Glomerular visceral epithelial cell (primary cell): ENCODE data around the gene ZCWPW1.
A peak's percentile ranks its signal among the peaks of the same experiment; 100 is the strongest.

Experiments used
- DNase-seq: peaks from one replicate; pipeline ENCODE4 v3.0.0-alpha.2; 2016; ENCODE audit errors: extremely low spot score

Gene ZCWPW1

DNA sequence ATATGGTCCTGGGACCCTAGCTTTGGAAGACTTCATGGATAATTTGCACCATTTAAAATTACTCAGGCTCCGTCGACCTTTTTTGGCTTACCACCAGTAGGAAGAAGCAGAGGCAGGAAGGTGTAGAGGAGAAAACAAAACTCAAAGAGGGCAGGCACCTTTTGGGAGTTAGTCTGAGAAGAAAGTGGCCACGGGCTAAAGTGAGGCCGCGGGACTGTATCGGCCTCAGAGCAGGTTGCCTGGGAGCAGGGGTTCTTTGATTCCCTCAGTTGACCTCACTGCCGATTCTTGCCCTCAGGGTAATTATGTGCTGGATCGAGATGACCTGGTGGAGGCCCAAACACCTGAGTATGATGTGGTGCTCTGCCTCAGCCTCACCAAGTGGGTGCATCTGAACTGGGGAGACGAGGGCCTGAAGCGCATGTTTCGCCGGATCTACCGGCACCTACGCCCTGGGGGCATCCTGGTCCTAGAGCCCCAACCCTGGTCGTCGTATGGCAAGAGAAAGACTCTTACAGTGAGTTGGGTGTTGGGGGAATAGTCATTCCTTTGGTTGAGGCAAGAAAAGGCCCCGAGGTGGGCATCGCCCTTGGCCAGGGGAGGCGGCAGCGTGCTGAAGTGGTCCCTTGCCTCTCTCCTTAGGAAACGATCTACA lies 4.2 kb upstream of the ZCWPW1 start:
- DNase-seq, result no peak

DNA sequence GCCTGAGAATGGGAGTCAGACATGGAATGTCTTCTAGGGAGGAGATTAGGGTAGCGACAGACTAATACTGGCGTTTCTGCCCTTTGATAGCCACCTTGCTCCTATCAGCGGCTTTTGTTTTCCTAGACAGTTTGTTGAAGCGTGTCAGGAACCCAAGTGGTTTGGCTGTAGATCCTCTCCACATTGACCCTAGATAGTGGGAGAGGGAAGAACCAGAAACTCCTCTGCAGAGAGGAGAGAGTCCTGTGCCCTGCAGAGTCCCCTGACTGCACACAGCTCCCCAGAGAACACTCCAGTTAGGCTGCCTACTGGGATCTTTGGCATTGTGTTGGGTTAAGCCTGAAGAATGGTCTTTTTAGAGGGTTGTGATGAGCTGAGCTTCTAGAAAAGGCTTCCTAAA lies 3.5 kb upstream of the ZCWPW1 start:
- DNase-seq, result no peak

DNA sequence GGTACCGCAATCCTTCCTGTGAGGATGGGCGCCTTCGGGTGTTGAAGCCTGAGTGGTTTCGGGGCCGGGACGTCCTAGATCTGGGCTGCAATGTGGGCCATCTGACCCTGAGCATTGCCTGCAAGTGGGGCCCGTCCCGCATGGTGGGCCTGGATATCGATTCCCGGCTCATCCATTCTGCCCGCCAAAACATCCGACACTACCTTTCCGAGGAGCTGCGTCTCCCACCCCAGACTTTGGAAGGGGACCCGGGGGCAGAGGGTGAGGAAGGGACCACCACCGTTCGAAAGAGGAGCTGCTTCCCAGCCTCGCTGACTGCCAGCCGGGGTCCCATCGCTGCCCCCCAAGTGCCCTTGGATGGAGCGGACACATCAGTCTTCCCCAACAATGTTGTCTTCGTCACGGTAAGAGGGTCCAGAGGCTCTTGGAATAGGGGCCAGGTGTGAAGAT lies 2.8 kb upstream of the ZCWPW1 start:
- no peak for DNase-seq

DNA sequence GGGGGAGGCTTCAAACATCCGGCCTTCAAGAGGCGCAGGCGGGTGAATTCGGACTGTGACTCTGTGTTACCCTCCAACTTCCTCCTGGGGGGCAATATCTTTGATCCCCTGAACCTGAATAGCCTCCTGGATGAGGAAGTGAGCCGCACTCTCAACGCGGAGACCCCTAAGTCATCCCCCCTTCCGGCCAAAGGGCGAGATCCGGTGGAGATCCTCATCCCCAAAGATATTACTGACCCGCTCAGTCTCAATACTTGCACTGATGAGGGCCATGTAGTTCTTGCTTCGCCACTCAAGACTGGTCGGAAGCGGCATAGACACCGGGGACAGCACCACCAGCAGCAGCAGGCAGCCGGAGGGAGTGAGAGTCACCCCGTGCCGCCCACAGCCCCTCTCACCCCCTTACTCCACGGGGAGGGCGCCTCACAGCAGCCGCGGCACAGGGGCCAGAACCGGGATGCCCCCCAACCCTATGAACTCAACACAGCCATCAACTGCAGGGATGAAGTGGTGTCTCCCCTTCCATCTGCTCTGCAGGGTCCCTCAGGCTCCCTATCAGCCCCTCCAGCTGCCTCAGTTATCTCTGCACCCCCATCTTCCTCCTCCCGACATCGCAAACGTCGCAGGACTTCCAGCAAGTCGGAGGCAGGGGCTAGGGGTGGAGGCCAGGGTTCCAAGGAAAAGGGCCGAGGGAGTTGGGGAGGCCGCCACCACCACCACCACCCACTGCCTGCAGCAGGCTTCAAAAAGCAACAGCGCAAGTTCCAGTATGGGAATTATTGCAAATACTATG lies 2.2 kb upstream of the ZCWPW1 start:
- DNase-seq, result no peak

DNA sequence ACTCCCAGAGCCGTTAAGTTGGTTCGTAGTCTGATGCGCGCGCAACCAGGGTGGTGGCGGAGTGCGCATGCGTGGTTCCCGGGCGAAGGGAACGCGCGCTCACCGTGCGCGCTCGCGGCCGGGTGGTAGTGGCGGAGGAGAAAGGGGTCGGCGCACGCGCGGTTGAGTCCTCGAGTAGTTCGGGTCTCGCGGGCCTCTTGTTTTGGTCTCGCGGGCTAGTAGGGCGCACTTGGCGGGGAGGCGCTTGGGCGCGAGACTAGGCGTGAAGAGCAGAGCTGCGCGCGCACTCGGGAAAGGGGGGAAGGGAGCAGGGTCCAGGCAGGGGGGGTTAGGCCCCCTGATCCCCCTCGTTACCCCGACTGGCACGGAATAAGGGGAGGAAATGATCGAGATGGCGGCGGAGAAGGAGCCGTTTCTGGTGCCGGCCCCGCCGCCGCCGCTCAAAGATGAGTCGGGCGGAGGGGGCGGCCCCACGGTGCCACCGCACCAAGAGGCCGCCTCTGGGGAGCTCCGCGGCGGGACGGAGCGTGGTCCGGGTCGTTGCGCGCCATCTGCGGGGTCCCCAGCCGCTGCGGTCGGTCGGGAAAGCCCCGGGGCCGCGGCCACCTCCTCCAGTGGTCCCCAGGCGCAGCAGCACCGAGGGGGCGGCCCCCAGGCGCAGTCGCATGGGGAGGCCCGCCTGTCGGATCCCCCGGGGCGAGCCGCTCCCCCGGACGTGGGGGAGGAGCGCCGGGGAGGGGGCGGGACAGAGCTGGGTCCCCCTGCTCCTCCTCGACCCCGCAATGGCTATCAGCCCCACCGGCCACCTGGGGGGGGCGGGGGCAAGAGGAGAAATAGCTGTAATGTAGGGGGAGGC lies 1.4 kb upstream of the ZCWPW1 start, which contains the start of gene MEPCE:
MEPCE (plus strand) TSS at position 195 of the 856 bp plus-strand sequence; CDS start at position 383, 188 bp downstream.
- peak; percentile 94 for DNase-seq

DNA sequence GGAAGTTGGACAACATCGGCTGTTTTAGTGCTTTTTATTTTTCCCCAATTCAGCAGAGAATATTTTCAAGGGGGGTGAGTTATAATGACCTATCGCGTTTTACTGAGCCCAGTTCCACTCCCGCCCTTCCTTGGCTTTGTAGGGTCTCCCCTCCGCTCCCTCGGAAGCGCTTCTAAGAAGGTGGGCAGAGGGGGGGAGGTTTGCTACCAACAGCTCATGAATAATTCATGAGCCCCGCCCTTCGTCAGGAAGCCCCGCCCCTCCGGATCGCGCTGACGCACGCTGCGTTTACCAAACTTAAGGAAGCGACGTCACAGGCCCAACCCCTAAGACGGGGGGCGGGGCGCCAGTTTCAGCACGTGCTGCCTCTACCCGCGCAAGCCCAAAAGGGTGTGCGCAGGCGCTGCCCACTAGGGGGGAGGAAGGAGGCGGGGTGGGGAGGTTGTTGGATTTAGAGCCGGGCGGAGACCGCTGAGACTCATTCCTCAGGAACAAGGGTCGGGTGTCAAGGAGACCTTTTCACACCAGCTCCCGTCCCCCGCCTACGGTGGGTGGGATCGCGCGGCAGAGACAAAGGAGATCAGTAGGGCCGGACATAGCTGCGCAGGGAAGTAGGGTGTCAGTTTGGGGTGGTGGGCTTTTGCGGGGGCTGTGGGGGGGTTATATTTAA lies 599 bp upstream of the ZCWPW1 start:
- peak; percentile 100 for DNase-seq

DNA sequence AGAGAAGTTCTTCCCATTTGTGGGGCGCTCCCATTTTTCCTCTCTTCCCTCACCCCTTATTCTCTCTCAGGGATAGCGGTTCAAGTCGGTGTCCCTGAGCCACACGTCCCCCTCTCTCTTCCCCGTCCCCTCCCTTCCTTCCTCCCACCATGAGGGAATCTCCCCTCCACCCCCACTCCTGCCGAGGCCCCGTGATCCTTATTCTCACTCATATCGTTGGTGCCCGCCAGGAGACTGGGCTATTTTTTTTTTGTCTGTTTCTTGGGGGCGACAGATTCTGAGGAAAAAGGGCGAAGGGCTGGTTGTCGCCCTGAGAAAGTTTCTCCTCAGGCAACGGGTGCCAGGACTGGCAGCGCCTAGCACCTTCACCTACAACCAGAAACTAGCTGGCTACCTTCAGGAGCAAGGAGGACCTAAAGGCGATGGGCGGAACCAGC lies 723 bp downstream of the ZCWPW1 start:
- DNase-seq, result no peak

DNA sequence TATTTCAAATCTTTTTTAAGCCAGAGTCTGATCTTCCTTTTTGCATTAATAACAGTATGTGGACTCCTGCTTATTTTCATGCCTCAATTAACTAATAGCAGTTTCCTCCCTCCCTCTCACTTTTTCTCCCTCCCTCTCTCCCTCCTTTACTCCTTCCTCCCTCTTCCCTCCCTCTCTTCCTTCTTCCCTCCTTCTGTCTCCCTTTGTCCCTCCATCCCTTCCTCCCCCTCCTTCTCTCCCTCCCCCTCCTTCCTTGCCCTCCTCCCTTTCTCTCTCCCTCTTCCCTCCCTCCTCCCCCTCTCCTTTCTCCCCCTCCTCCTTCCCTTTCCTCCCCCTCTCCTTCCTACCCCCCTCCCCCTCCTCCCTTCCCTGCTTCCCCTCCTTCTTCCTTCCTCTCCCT lies 2.0 kb downstream of the ZCWPW1 start:
- no peak for DNase-seq

DNA sequence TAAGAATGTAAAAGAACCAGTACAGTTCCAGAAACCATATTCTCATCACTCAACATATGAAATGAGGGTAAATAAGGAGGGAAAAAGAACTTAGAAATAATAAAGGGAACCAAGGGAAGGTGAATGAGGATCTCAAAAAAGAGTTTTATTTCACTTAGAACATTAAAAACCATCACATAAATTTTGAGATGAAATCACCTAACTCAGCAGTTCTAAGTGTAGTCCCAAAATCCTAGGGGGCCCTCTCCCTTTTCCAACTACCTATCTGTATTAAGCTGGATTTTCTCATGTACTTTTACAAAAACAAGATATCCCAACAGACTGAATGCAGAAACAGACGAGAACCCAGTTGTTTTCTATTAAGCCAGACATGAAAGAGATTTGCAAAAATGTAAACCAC lies 3.2 kb downstream of the ZCWPW1 start:
- no peak for DNase-seq

DNA sequence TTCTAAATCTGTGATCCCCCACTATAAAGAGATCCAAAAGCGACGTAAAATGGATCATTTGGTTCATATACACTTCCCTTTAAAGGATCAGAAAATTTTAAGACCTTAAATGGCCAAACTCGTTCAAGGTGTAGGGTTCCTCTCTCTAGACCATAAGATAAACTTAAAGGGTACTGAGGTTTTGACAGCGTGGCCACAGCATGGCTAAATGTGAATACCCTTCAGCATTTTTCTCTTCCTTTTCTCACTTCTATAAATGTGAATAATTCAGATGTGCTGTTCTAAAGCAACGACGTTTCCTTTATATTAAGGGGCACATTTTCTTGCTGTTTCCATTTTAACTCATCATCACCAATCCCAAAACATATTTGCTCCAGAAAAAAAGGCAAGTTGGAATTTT lies 5.2 kb downstream of the ZCWPW1 start:
- DNase-seq, result no peak

DNA sequence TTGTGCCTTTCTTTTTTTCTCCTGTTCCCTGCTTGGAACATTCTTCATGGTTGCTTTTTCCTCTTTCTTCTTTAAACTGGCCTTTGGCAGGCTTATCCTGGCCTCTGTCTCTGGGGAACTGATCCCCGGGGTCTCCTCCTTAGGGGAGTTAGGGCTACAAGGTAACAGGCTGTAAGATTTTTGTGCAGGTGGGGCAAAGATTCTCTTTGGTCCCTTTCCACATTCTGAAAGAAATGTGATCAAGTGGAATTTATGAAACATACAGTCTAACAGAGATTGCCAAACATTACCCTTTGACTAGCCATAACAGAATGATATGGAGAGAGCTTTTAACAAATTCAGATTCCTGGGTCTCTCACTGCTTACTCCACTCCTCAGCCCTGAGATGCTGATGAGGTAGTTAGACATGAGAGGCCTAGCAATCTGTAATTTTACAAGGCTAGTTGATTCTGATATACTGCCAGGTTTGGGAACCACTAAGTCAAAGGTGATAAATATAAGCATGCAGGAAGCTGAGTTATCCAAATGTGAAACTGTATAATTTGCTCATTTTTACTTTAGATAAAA lies 8.8 kb downstream of the ZCWPW1 start:
- no peak for DNase-seq

DNA sequence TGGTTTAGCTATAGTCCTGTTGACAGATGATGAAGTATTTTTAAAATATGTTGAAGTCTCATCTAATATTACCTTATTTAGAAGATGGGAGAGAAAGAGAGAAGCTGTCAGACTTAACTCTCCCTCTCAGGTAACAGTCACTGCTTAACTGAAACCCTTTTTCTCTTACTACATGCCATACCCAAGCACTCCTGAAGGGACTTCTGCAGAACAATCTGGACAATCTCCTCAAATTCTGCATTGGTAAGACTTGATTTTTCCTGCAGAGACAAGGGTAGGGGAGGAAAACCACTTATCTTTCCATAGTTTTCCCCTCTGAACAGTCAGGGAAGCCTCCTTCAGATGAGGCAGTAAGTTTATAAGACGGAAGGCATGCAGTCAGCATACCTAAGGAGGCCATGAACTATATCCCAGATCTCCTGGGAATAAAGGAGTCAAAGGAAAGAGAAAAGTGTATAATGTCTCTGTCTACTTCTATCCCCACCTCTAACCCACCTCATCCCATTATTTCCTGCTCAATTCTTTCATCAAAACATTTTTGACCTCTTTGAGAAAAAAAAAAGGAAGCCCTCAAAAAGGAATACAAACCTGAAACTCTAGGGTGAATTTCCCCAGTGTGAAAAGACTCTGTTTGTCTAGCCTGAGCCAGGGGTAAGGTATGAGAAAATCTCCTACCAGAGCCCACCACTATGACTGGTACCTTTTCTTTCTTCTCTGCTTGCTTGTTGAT lies 9.4 kb downstream of the ZCWPW1 start:
- no peak for DNase-seq

DNA sequence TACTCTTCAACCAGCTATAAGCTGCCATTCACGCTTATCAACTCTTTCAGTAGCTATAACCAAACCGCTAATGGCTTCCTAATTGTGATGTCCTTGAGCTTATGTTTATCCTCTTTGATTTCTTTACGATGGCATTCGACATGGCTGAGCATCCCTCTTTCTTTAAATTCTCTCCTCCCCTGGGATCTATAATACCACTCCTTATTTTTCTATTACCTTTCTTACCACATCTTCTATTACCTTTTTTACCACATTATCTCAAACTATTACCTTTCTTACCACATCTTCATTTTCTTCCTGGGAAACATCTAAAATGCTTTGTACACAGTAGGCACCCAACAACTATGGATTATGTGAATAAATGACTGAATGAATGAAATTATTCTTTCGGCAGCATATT lies 13.1 kb downstream of the ZCWPW1 start:
- DNase-seq, result no peak

DNA sequence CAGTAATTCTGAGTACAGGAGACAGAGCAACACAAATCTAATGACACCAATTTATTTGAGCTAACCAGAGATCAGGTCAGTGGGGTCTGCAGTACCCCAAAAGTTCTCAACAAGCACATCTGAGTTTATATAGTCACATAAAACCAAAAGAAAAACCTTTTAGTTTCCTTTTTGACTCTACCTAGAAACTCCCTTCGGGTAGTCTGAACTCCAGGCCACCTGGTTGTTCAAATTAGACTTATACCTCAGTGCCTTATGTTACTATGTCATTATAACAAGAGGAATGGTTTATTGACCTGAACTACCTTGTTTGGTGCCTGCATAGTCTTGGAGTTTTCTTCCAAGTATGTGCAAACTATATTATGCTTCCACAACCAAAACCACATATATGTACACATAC lies 14.6 kb downstream of the ZCWPW1 start:
- no peak for DNase-seq

DNA sequence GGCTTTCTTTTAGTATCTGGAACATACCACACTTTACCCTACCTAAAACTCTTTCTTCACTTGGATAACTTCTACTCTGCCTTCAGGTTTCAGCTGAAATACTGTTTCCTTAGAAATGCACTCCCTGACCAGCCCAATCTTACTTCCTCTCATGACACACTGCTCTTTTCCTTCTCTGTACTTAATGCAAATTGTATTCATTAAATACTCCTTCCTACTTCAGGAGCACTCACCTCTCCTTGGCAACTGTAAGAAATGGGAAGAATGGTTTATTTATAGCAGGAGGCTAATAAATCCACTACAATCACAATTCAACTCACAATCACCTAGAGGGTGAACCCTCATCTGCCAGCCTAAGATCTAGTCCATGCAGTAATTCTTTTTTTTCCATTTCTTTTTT lies 15.2 kb downstream of the ZCWPW1 start:
- DNase-seq, result no peak

DNA sequence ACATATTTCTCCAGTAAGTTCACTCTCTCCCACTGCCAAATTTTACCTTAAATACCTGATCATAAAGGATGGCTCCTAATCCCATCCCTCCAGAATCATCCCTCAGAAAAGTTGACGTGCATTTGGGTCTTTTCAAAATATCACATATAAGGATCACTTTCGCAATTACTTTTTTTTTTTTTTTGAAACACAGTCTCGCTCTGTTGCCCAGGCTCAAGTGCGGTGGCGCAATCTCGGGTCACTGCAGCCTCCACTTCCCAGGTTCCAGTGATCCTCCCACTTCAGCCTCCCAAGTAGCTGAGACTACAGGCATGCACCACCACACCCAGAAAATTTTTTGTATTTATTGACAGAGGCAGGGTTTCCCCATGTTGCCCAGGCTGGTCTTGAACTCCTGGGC lies 17.4 kb downstream of the ZCWPW1 start:
- DNase-seq, result no peak

DNA sequence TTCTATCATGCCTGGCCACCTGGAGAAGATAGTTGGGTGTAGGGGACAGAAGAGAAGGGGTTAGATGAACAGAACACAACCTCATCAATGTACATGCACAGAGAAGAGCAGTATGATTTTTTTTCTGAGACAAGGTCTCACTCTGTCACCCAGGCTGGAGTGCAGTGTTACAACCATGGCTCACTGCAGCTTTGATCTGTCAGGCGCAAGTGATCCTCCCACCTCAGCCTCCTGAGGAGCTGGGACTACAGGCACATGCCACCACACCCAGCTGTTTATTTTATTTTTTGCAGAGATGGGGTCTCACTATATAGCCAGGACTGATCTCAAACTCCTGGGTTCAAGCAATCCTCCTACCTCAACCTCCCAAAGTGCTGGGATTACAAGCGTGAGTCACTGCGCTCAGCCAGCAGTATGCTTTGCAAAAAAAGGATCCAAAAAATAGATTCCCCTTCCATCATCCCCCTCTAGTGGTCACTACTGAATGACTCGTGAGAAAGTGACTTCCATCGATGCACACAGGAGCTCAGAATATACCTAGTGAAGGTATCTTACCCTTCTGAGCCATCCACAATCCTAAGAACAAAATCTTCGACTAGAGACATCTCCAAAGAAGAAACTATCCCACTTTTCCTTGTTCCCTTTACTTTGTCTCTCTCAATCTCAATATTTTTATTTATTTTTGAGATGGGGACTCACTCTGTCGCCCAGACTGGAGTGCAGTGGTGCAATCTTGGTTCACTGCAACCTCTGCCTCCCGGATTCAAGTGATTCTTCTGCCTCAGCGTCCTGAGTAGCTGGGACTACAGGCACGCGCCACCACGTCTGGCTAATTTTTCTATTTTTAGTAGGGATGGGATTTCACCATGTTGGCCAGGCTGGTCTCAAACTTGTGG lies 21.0 kb downstream of the ZCWPW1 start:
- DNase-seq, result peak; percentile 64

DNA sequence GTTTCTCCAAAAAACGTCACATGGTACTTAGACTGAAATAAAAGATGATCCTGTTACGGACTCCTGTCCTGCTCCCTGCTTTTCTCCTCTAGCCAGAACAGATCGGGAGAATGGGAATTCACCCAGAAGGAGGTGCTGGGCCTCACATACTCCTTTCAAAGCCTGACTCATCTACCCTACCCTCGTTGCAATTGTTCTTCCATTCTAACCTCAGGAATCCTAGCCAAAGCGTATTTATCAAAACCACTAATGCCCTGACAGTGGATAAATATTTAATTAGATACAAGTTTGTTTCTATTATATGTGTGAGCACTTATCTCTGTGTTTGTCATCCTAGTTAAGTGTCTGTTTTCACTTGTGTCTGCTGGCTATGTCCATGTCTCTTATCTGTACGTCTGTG lies 21.7 kb downstream of the ZCWPW1 start:
- DNase-seq, result peak; percentile 38

DNA sequence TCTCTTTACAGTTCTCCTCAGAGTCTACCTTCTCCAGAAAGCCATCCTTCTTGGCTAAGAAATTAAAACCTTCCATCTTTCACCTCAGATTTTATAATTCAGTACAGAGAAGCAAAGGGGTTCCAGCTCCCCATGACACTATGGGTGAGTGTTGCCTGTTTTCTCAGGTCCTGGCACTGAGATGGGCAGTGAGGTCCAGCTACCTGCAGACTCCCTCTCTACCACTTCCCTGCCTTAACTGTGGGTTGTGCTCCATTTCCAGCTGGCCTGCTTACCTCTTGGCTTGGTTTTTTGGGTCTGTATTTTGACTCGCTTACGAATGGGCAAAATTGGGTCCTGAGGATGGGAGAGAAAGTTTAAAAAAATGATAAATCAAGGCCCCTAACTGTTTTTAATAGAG lies 26.3 kb downstream of the ZCWPW1 start:
- DNase-seq, result no peak

DNA sequence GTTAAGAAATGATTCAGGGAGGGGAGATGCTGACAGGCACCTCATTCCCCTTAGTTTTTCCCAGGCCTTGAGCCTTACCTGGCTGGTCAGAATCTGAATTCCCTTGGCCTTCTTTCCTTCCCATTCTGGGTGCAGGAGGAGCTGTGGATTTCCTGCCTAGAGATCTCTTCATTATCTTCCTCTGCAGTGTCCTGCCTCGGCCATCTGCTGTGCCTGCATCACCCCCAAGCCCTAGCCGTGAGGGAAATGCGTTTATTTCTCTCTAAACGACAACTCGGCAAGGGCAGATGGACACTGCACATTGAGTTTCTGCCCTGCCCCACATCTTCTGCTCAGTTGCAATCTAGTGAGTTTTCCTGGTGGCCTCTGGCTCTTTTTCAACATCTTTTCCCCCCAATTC lies 26.7 kb downstream of the ZCWPW1 start:
- no peak for DNase-seq
